ENCODE measurements around the gene MITF. TPM values are rescaled to one million over a fixed set of nuclear protein-coding genes. Genes with fewer than 3 reads are reported as not detected.

Gene MITF
- total RNA-seq, 1 donor from 2014 or later = 5.8 TPM

DNA sequence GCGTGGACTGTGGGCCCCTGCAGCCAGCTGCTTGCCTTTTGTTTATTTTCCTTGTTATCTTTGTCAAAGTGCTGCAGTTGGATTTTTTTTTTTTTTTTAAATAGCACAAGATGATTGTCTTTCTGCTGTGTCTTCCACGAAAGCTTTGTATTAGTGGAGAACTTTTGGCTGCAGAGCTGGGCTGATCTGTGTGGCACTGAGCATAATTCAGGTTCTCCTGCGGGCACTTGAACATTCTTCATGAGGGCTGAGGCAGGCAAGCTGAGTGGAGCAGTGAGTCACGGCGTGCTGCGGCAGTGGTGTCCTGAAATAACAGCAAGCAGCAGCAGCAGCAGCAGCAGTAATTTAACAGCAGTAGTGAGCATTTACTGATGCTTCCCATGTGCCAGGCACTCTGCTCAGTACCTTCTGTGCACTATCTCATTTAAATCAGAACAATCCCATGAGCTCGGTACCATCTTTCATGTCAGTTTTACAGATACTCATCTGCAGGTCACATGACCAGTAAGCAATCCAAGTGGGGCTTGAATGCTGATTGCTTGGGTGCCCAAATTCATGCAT is 45.8 kb downstream of the MITF start:
- TF ChIP-seq, protein P1, sequence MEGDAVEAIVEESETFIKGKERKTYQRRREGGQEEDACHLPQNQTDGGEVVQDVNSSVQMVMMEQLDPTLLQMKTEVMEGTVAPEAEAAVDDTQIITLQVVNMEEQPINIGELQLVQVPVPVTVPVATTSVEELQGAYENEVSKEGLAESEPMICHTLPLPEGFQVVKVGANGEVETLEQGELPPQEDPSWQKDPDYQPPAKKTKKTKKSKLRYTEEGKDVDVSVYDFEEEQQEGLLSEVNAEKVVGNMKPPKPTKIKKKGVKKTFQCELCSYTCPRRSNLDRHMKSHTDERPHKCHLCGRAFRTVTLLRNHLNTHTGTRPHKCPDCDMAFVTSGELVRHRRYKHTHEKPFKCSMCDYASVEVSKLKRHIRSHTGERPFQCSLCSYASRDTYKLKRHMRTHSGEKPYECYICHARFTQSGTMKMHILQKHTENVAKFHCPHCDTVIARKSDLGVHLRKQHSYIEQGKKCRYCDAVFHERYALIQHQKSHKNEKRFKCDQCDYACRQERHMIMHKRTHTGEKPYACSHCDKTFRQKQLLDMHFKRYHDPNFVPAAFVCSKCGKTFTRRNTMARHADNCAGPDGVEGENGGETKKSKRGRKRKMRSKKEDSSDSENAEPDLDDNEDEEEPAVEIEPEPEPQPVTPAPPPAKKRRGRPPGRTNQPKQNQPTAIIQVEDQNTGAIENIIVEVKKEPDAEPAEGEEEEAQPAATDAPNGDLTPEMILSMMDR (IDR thresholded peaks at IDR 0.05) = no peak
- Mint-ChIP-seq H3K4me1 (ENCODE audit: unreplicated experiment) (peaks cover 40% of the 10 kb centered on the region), H3K27me3 (ENCODE audit: unreplicated experiment) (no peaks in the 10 kb centered on the region), H3K4me3 (ENCODE audit: unreplicated experiment) (no peak overlapping the region), H3K9me3 (ENCODE audit: unreplicated experiment) (peaks cover 10% of the 10 kb centered on the region), H3K36me3 (ENCODE audit: unreplicated experiment) (no peaks in the 10 kb centered on the region), H3K27ac (ENCODE audit: unreplicated experiment) (peak overlapping the region; percentile 65)
- peak; percentile 84 for DNase-seq (ENCODE audit: extremely low spot score, unreplicated experiment)

DNA sequence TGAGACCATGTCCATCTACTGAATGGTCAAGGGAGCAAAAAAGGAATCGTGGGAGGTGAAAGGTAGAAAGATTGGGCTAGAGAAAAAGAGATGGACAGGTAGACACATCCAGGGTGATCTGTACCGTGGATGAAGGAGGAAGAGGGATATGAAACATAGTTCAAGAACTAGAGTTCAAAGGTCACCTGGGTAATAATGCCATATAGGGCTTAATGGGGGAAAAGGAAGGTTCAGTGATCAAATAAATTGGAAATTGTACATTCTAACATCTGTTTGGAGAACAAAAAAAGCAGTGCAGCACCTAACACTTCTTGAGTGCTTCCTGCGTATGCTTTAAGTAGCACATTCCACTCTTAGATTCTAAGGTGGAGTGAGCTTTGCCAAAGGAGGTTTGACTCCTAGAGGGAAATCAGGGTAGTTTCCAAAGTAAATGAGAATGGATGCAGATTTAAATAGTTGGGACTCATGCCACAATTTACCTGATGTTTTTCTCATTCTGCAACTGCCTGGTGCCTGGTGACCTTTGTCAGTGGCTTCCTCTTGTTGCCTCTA is 46.6 kb downstream of the MITF start:
- Mint-ChIP-seq H3K27me3 (ENCODE audit: unreplicated experiment) (no peaks in the 10 kb centered on the region), H3K4me3 (ENCODE audit: unreplicated experiment) (no peak overlapping the region), H3K4me1 (ENCODE audit: unreplicated experiment) (peaks cover 44% of the 10 kb centered on the region), H3K9me3 (ENCODE audit: unreplicated experiment) (peaks cover 10% of the 10 kb centered on the region), H3K27ac (ENCODE audit: unreplicated experiment) (peak overlapping the region; percentile 65), H3K36me3 (ENCODE audit: unreplicated experiment) (no peaks in the 10 kb centered on the region)
- TF ChIP-seq, protein P1 (IDR thresholded peaks at IDR 0.05) = no peak
- DNase-seq (ENCODE audit: extremely low spot score, unreplicated experiment) = no peak

DNA sequence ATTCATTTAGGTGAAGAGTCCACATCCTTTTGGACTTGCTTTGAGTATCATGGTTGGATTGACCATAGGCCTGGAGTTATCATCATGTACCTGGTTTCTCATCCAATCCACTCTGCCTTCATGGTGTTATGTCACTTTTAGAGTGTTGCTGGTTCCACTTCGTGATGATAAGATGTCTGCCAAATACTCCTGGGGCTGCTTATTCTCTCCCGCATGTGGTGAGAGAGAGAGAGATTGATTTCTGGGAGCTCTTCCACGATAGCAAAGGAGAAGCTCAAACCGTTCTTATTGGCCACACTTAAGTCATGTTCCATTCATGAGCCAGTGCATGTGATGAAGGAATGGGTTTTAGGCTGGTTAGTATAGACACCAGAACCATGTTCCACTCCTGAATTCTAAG is 47.6 kb downstream of the MITF start:
- Mint-ChIP-seq H3K9me3 (ENCODE audit: unreplicated experiment) (peaks cover 10% of the 10 kb centered on the region), H3K27ac (ENCODE audit: unreplicated experiment) (peak overlapping the region; percentile 76), H3K4me3 (ENCODE audit: unreplicated experiment) (no peak overlapping the region), H3K36me3 (ENCODE audit: unreplicated experiment) (no peaks in the 10 kb centered on the region), H3K27me3 (ENCODE audit: unreplicated experiment) (no peaks in the 10 kb centered on the region), H3K4me1 (ENCODE audit: unreplicated experiment) (peaks cover 54% of the 10 kb centered on the region)
- DNase-seq (ENCODE audit: extremely low spot score, unreplicated experiment) = no peak
- TF ChIP-seq, protein P1 (IDR thresholded peaks at IDR 0.05) = no peak

DNA sequence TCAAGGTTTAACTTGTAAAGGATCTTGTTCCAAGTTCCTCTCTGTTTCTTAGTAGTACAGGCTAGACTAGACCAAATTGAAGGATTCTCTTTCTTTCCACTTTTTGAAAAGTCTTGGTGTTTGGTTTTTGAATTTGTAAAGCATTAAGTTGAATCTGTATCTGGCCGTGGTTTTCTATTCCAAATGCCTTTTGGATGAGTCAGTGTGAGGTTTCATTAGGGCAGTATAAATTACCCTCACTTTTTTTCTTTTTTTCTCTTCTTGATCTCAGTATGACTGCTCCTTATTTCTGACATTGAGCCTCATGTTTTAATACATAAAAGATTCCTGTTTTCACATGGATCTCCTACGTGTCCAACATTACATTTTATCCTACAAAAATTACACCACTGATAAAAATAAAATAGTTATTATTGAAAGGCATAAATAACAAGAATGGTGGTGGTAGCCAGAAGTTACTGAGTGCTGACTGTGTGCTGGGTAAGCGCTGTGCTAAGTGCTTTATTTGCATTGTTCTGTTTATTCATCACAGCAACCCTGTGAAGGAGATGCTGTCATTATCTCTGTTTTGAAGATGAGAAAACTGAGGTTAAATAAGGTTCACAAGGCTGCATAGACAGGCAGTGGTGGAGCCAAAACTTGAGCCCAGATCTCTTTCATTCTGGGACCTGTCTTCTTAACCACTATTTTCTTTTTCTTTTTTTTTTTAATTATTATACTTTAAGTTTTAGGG is 48.3 kb downstream of the MITF start:
- Mint-ChIP-seq H3K9me3 (ENCODE audit: unreplicated experiment) (peaks cover 10% of the 10 kb centered on the region), H3K27ac (ENCODE audit: unreplicated experiment) (peak overlapping the region; percentile 76), H3K36me3 (ENCODE audit: unreplicated experiment) (no peaks in the 10 kb centered on the region), H3K4me1 (ENCODE audit: unreplicated experiment) (peaks cover 59% of the 10 kb centered on the region), H3K4me3 (ENCODE audit: unreplicated experiment) (no peak overlapping the region), H3K27me3 (ENCODE audit: unreplicated experiment) (no peaks in the 10 kb centered on the region)
- DNase-seq (ENCODE audit: extremely low spot score, unreplicated experiment) = no peak
- TF ChIP-seq, protein P1 (IDR thresholded peaks at IDR 0.05) = no peak

DNA sequence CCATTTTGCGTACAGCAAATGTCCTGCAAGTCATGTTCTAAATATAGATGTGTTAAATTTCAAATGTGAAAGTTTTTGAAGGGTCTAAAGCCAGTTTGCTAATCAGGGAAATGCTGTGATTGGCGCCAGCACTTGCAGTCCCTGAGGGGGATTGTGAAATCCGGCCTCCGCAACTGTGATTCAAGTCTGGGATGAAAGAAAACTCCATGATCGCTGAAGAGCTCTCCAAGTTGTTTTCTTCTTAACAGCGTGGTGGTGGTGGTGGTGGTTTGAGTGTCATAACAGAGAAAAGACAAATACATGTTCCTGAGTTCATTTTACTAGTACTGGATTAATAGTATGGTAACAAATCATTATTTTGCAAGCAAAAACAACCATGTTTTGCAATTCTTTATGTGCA is 51.8 kb downstream of the MITF start:
- DNase-seq (ENCODE audit: extremely low spot score, unreplicated experiment) = no peak
- TF ChIP-seq, protein P1 (IDR thresholded peaks at IDR 0.05) = no peak
- peak overlapping the region; percentile 58 for H3K27ac Mint-ChIP-seq (ENCODE audit: unreplicated experiment)
- H3K9me3 Mint-ChIP-seq (ENCODE audit: unreplicated experiment) = peaks cover 10% of the 10 kb centered on the region
- peaks cover 39% of the 10 kb centered on the region for H3K4me1 Mint-ChIP-seq (ENCODE audit: unreplicated experiment)
- H3K27me3 Mint-ChIP-seq (ENCODE audit: unreplicated experiment) = no peaks in the 10 kb centered on the region
- H3K36me3 Mint-ChIP-seq (ENCODE audit: unreplicated experiment) = no peaks in the 10 kb centered on the region
- peak overlapping the region; percentile 31 for H3K4me3 Mint-ChIP-seq (ENCODE audit: unreplicated experiment)

Data from osteocyte (in vitro differentiated cells).